Measurements from ENCODE around the gene PAPPA2. TPM values are rescaled to one million over a fixed set of nuclear protein-coding genes. Genes with fewer than 3 reads are reported as not detected.

Gene PAPPA2
- total RNA-seq, 2 donors from 2014 or later, result 0.19 to 1.2 TPM

- H3K4me3 ChIP-seq, result no peak overlapping the region
- H3K27ac ChIP-seq, result peak overlapping the region; percentile 68 to 90
- peaks cover 0 to 18% of the 10 kb centered on the region in 2 donors for H3K4me1 ChIP-seq
Observed at GRCh38 chr1:176693697-176694329, 230.8 kb downstream of the PAPPA2 start.

GRCh38 chr1:176694713-176695112, 231.7 kb downstream of the PAPPA2 start:
- TF ChIP-seq CTCF (IDR thresholded peaks at IDR 0.05), result no peak
- Histone ChIP-seq H3K27ac (peak overlapping the region; percentile 68 to 90), H3K36me3 (no peaks in the 10 kb centered on the region), H3K27me3 (no peaks in the 10 kb centered on the region), H3K4me3 (no peak overlapping the region), H3K9me3 (no peaks in the 10 kb centered on the region), H3K4me1 (peaks cover 0 to 18% of the 10 kb centered on the region in 2 donors)
- DNase-seq (ENCODE audit: low spot score), result no peak

More at GRCh38 chr1:176693697-176694329, 230.8 kb downstream of the PAPPA2 start:
- no peak for TF ChIP-seq CTCF (IDR thresholded peaks at IDR 0.05)
- no peak for DNase-seq (ENCODE audit: low spot score)
- no peaks in the 10 kb centered on the region for H3K9me3 ChIP-seq
- no peaks in the 10 kb centered on the region for H3K36me3 ChIP-seq
- H3K27me3 ChIP-seq, result no peaks in the 10 kb centered on the region

- Histone ChIP-seq H3K9me3 (no peaks in the 10 kb centered on the region), H3K36me3 (no peaks in the 10 kb centered on the region), H3K4me3 (no peak overlapping the region), H3K27ac (peak overlapping the region in 1 of 2 donors; percentile 90), H3K4me1 (peaks cover 0 to 17% of the 10 kb centered on the region in 2 donors), H3K27me3 (no peaks in the 10 kb centered on the region)
- no peak for DNase-seq (ENCODE audit: low spot score)
- TF ChIP-seq CTCF (IDR thresholded peaks at IDR 0.05), result no peak
Observed at GRCh38 chr1:176696109-176696508, 233.1 kb downstream of the PAPPA2 start.

GRCh38 chr1:176696689-176697088, 233.7 kb downstream of the PAPPA2 start:
- H3K9me3 ChIP-seq, result no peaks in the 10 kb centered on the region
- no peak for TF ChIP-seq CTCF (IDR thresholded peaks at IDR 0.05)
- H3K27ac ChIP-seq, result no peak overlapping the region
- DNase-seq (ENCODE audit: low spot score), result no peak
- peaks cover 0 to 14% of the 10 kb centered on the region in 2 donors for H3K4me1 ChIP-seq
- H3K27me3 ChIP-seq, result no peaks in the 10 kb centered on the region
- no peak overlapping the region for H3K4me3 ChIP-seq
- no peaks in the 10 kb centered on the region for H3K36me3 ChIP-seq

GRCh38 chr1:176699821-176700220, 236.8 kb downstream of the PAPPA2 start:
- no peak overlapping the region for H3K27ac ChIP-seq
- no peak for TF ChIP-seq CTCF (IDR thresholded peaks at IDR 0.05)
- no peaks in the 10 kb centered on the region for H3K27me3 ChIP-seq
- peaks cover 0 to 2% of the 10 kb centered on the region in 2 donors for H3K4me1 ChIP-seq
- H3K9me3 ChIP-seq, result no peaks in the 10 kb centered on the region
- DNase-seq (ENCODE audit: low spot score), result no peak
- H3K4me3 ChIP-seq, result no peak overlapping the region
- no peaks in the 10 kb centered on the region for H3K36me3 ChIP-seq
